Bronchial epithelial cell (primary cell): ENCODE results near the gene TESK2. TPM values are rescaled to one million over a fixed set of nuclear protein-coding genes. Genes with fewer than 3 reads are reported as not detected.

Experiments
- DNase-seq: peaks from one replicate; pipeline ENCODE4 v3.0.0-alpha.2; 2010; ENCODE audit warnings: low read depth
- FAIRE-seq: peaks from 2 replicates; lab custom pipeline; 2011; peaks lifted over from hg19 to GRCh38; lab: Jason Lieb, UNC
- H3K27me3 ChIP-seq: 2 replicates; pipeline ENCODE4 v1.5.1; 2011; ENCODE audit warnings: low read length; ENCODE audit not compliant: control insufficient read depth, insufficient read depth
- H3K36me3 ChIP-seq: 2 replicates; pipeline ENCODE4 v1.5.1; 2011; ENCODE audit warnings: low read length; ENCODE audit not compliant: control insufficient read depth, insufficient read depth
- H3K4me3 ChIP-seq: 2 replicates; pipeline ENCODE4 v1.5.1; 2011; ENCODE audit warnings: mild to moderate bottlenecking, low read depth, low read length, control low read depth
- CTCF ChIP-seq: IDR thresholded peaks from 2 replicates; pipeline ENCODE4 v1.5.1; 2011; ENCODE audit warnings: mild to moderate bottlenecking, moderate library complexity, low read length, control low read depth, inconsistent platforms; ENCODE audit not compliant: insufficient read depth, severe bottlenecking
- total RNA-seq: library from RNA; depleted of rRNA; stranded (reverse); fragments of >200 nt; gene quantifications from 2 replicates; pipeline ENCODE4 v1.2.1, GENCODE V29; 2014

The TESK2 gene
- total RNA-seq, 1 donor from 2014 or later: 1.6 TPM

GRCh38 chr1:45403298-45403697, 87.7 kb downstream of the TESK2 start:
- peak; percentile 82 for DNase-seq
- Histone ChIP-seq H3K36me3 (no peaks in the 10 kb centered on the region), H3K27me3 (no peaks in the 10 kb centered on the region), H3K4me3 (no peak overlapping the region)
- no peak for FAIRE-seq
- no peak for TF ChIP-seq CTCF

GRCh38 chr1:45401524-45401923, 89.4 kb downstream of the TESK2 start:
- DNase-seq (no peak), FAIRE-seq (no peak)
- no peak for TF ChIP-seq CTCF
- Histone ChIP-seq H3K36me3 (no peaks in the 10 kb centered on the region), H3K4me3 (no peak overlapping the region), H3K27me3 (no peaks in the 10 kb centered on the region)

- DNase-seq (no peak), FAIRE-seq (peak; percentile 18)
- no peaks in the 10 kb centered on the region for H3K36me3 ChIP-seq
- no peak for TF ChIP-seq CTCF
- H3K4me3 ChIP-seq: no peak overlapping the region
- no peaks in the 10 kb centered on the region for H3K27me3 ChIP-seq
Observed at GRCh38 chr1:45400049-45400448, 90.9 kb downstream of the TESK2 start.

- H3K27me3 ChIP-seq: no peaks in the 10 kb centered on the region
- no peak for DNase-seq
- H3K36me3 ChIP-seq: no peaks in the 10 kb centered on the region
- no peak overlapping the region for H3K4me3 ChIP-seq
- FAIRE-seq: no peak
- TF ChIP-seq CTCF: no peak
Observed at GRCh38 chr1:45397285-45397684, 93.7 kb downstream of the TESK2 start.

GRCh38 chr1:45395582-45395981, 95.4 kb downstream of the TESK2 start:
- no peak for DNase-seq
- no peak overlapping the region for H3K4me3 ChIP-seq
- H3K36me3 ChIP-seq: no peaks in the 10 kb centered on the region
- no peak for TF ChIP-seq CTCF
- no peaks in the 10 kb centered on the region for H3K27me3 ChIP-seq
- FAIRE-seq: no peak

GRCh38 chr1:45395051-45395450, 95.9 kb downstream of the TESK2 start:
- H3K27me3 ChIP-seq: no peaks in the 10 kb centered on the region
- TF ChIP-seq CTCF: no peak
- H3K4me3 ChIP-seq: no peak overlapping the region
- no peak for FAIRE-seq
- DNase-seq: peak; percentile 39
- no peaks in the 10 kb centered on the region for H3K36me3 ChIP-seq
